ENCODE data around the gene VAMP3.
"Not testable (repeated sequence)": the region's sequence is repeated elsewhere in the genome, so short reads cannot be mapped to it uniquely, and the experiment has no call there.

The VAMP3 gene

GRCh38 chr1:7769673-7770412 is 1.3 kb upstream of the VAMP3 start:
- DNase-seq = no peak

- no peak for DNase-seq
These were observed 463 bp upstream of the VAMP3 start for GRCh38 chr1:7770669-7770996.

GRCh38 chr1:7771823-7772299 is 765 bp downstream of the VAMP3 start:
- DNase-seq = no peak

GRCh38 chr1:7777591-7777990 is 6.5 kb downstream of the VAMP3 start:
- DNase-seq = no peak

GRCh38 chr1:7778133-7778628 is 7.1 kb downstream of the VAMP3 start:
- no peak for DNase-seq

- no peak for DNase-seq
These were observed 9.9 kb downstream of the VAMP3 start for GRCh38 chr1:7780976-7781375.

- DNase-seq = no peak
These were observed 10.4 kb downstream of the VAMP3 start for GRCh38 chr1:7781501-7781900.

- DNase-seq = no peak
These were observed 10.9 kb downstream of the VAMP3 start for GRCh38 chr1:7781923-7782495.

- peak; percentile 95 for DNase-seq
These were observed 12.1 kb downstream of the VAMP3 start for GRCh38 chr1:7783178-7783711.

- peak; percentile 99 for DNase-seq
These were observed 12.9 kb downstream of the VAMP3 start, which contains the start of gene PER3 for GRCh38 chr1:7783826-7784491. Gene PER3 (plus strand): TSS chr1:7784291. CDS start chr1:7784878, 587 bp downstream.

- DNase-seq = peak; percentile 77
These were observed 13.5 kb downstream of the VAMP3 start for GRCh38 chr1:7784492-7785071.

GRCh38 chr1:7785108-7785507 is 14.0 kb downstream of the VAMP3 start:
- peak; percentile 16 for DNase-seq

- no peak for DNase-seq
These were observed 15.7 kb downstream of the VAMP3 start for GRCh38 chr1:7786795-7787194.

- DNase-seq = no peak
These were observed 18.7 kb downstream of the VAMP3 start for GRCh38 chr1:7789828-7790227.

GRCh38 chr1:7791027-7791426 is 19.9 kb downstream of the VAMP3 start:
- DNase-seq = not testable (repeated sequence)

- DNase-seq = no peak
These were observed 24.3 kb downstream of the VAMP3 start for GRCh38 chr1:7795406-7795805.

GRCh38 chr1:7805460-7805859 is 34.4 kb downstream of the VAMP3 start:
- no peak for DNase-seq

- DNase-seq = no peak
These were observed 37.3 kb downstream of the VAMP3 start for GRCh38 chr1:7808253-7808844.

GRCh38 chr1:7809742-7810141 is 38.6 kb downstream of the VAMP3 start:
- DNase-seq = no peak

GRCh38 chr1:7810395-7810794 is 39.3 kb downstream of the VAMP3 start:
- DNase-seq = no peak

GRCh38 chr1:7811476-7811875 is 40.4 kb downstream of the VAMP3 start:
- no peak for DNase-seq

GRCh38 chr1:7813677-7814373 is 42.7 kb downstream of the VAMP3 start:
- no peak for DNase-seq
